Left cardiac atrium (tissue), 4 donors: Measurements from ENCODE around the gene COMMD7. TPM values are rescaled to one million over a fixed set of nuclear protein-coding genes. Genes with fewer than 3 reads are reported as not detected.

ENCODE experiments used
- ATAC-seq, 2 donors: fragments of 200-7000 bp; cut with Tn5 transposase; one replicate each; pipeline ENCODE4 v1.9.1; 2020; ENCODE audit warnings: mild to moderate bottlenecking in 2 of 2, moderate library complexity in 2 of 2
- DNase-seq: peaks from one replicate; pipeline ENCODE4 v3.0.0-alpha.2; 2020
- intact Hi-C, 2 donors: fragments of 100-400 bp; cut with DNase I; formaldehyde crosslinking; loops; one replicate each; pipeline versions ENCODE4 v1.14.1 to v1.15.1; 2022 to 2023
- long read RNA-seq: library from polyadenylated mRNA; unstranded; transcript quantifications from one replicate; pipeline ENCODE4 v2.0.0, GENCODE V29; 2021
- total RNA-seq, 2 donors: library from RNA; stranded (reverse); fragmentation: NEBNext Ultra II Directional; extraction: Animal tissue kit (Norgen Biotek cat#: 25700); gene quantifications; one replicate each; pipeline ENCODE4 v1.2.1, GENCODE V29; 2021
- donor health status: DM: no; HTN: yes; CAD: no.
- donor health status: DM: no; HTN: yes; CAD: no; lungs with severe emphysema.
- donor health status: DM: yes; HTN: yes; CAD: no.
- donor health status: Dilated cardiomyopathy.

The COMMD7 gene
- total RNA-seq: 10 to 100 TPM; 38.1 to 38.9 TPM
- long read RNA-seq, transcript COMMD7-201 (9 exons, 1,900 nt): major isoform, 55 of 61 reads
- long read RNA-seq, partial matches to known transcripts: 0 of 61 reads
- long read RNA-seq, other reads (novel, unspliced or antisense): 3 of 61 reads

- intact Hi-C loops: no loop called here
- peak; percentile 71 for DNase-seq
- peak; percentile 93 to 95 for ATAC-seq
These were observed at the start of gene COMMD7 for GRCh38 chr20:32743237-32744112. Gene COMMD7 (minus strand): TSS chr20:32743467. CDS start chr20:32743391, 76 bp downstream.

- ATAC-seq: no peak
- intact Hi-C loops: loop anchor here (5.0 to 10.0 kb wide), 4 partner anchors 84 to 304 kb away; no protein-coding TSS in a partner anchor
- DNase-seq: no peak
These were observed 49.6 kb upstream of the COMMD7 start for GRCh38 chr20:32792731-32793458.

GRCh38 chr20:32792316-32792715, 49.0 kb upstream of the COMMD7 start:
- intact Hi-C loops: loop anchor here (5.0 to 10.0 kb wide), 4 partner anchors 85 to 305 kb away; no protein-coding TSS in a partner anchor
- DNase-seq (no peak), ATAC-seq (peak; percentile 60 to 84)

- no peak for DNase-seq
- no peak for ATAC-seq
- intact Hi-C loops: loop anchor here (5.0 to 10.0 kb wide), 4 partner anchors 87 to 307 kb away; no protein-coding TSS in a partner anchor
These were observed 47.4 kb upstream of the COMMD7 start for GRCh38 chr20:32790751-32791057.

GRCh38 chr20:32789896-32790750, 46.9 kb upstream of the COMMD7 start:
- peak; percentile 81 to 85 for ATAC-seq
- intact Hi-C loops: loop anchor here (5.0 to 10.0 kb wide), 5 partner anchors 87 to 505 kb away; no protein-coding TSS in a partner anchor

GRCh38 chr20:32787168-32787567, 43.9 kb upstream of the COMMD7 start:
- ATAC-seq: no peak
- intact Hi-C loops: loop anchor here in 1 of 2 donors (10.0 kb wide), 1 partner anchor 508 kb away; no protein-coding TSS in a partner anchor
- no peak for DNase-seq

More at GRCh38 chr20:32789896-32790750, 46.9 kb upstream of the COMMD7 start:
- peak; percentile 78 for DNase-seq

- no peak for DNase-seq
- intact Hi-C loops: loop anchor here in 1 of 2 donors (10.0 kb wide), 1 partner anchor 509 kb away; no protein-coding TSS in a partner anchor
- no peak for ATAC-seq
These were observed 42.9 kb upstream of the COMMD7 start for GRCh38 chr20:32786059-32786760.

GRCh38 chr20:32784369-32785080, 41.3 kb upstream of the COMMD7 start:
- ATAC-seq (no peak), DNase-seq (no peak)
- intact Hi-C loops: loop anchor here in 1 of 2 donors (10.0 kb wide), 1 partner anchor 510 kb away; no protein-coding TSS in a partner anchor

- no peak for ATAC-seq
- DNase-seq: no peak
- intact Hi-C loops: loop anchor here in 1 of 2 donors (10.0 kb wide), 1 partner anchor 514 kb away; no protein-coding TSS in a partner anchor
These were observed 37.7 kb upstream of the COMMD7 start for GRCh38 chr20:32780749-32781655.

GRCh38 chr20:32780278-32780677, 37.0 kb upstream of the COMMD7 start:
- ATAC-seq: no peak
- no peak for DNase-seq
- intact Hi-C loops: loop anchor here in 1 of 2 donors (10.0 kb wide), 1 partner anchor 515 kb away; no protein-coding TSS in a partner anchor

GRCh38 chr20:32779500-32780211, 36.4 kb upstream of the COMMD7 start:
- DNase-seq (no peak), ATAC-seq (no peak)
- intact Hi-C loops: loop anchor here (5.0 to 10.0 kb wide), 2 partner anchors 102 to 515 kb away; no protein-coding TSS in a partner anchor

GRCh38 chr20:32777177-32777956, 34.1 kb upstream of the COMMD7 start:
- intact Hi-C loops: loop anchor here in 1 of 2 donors (5.0 kb wide), 1 partner anchor 100 kb away; no protein-coding TSS in a partner anchor

GRCh38 chr20:32775336-32775991, 32.2 kb upstream of the COMMD7 start:
- no peak for ATAC-seq

More at GRCh38 chr20:32777177-32777956, 34.1 kb upstream of the COMMD7 start:
- peak in 1 of 2 donors; percentile 60 for ATAC-seq
- DNase-seq: no peak

GRCh38 chr20:32773855-32774254, 30.6 kb upstream of the COMMD7 start:
- ATAC-seq (no peak), DNase-seq (no peak)
- intact Hi-C loops: no loop called here

More at GRCh38 chr20:32775336-32775991, 32.2 kb upstream of the COMMD7 start:
- no peak for DNase-seq
- intact Hi-C loops: loop anchor here in 1 of 2 donors (5.0 kb wide), 1 partner anchor 98 kb away; no protein-coding TSS in a partner anchor
